ENCODE data around the gene VPS13C.

DNA sequence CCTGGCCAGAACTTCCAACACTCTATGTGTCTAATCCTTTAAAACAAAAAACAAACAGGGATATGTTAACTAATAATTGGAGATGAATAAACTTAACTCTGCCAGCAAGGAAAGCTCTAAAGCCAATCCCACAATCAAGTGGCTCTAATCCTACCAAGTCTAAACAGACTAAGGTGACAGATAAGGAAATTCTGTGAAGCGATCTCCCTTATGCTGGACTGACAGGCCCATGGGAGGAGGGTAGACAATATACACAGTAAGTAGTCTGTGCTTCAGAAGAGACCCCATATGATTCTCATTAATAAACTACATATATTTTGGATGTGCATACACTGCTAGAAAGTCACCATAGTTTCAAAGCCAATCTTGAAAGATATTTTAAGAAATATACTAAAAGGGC lies 10.1 kb downstream of the VPS13C start:
- no peak for TF ChIP-seq EZH2 (IDR thresholded peaks at IDR 0.05)
- no peak for TF ChIP-seq POLR2AphosphoS5 (IDR thresholded peaks at IDR 0.05; ENCODE audit: borderline replicate concordance, low read depth, low read length)
- TF ChIP-seq FOXP2 (optimal IDR thresholded peaks at IDR 0.05; ENCODE audit: control extremely low read depth, extremely low read length, insufficient read depth): no peak
